A172 (cell line): Measurements from ENCODE around the gene CD276. TPM values are rescaled to one million over a fixed set of nuclear protein-coding genes. Genes with fewer than 3 reads are reported as not detected.
"Not testable (repeated sequence)": the region's sequence is repeated elsewhere in the genome, so short reads cannot be mapped to it uniquely, and the experiment has no call there.

Experiments used
- DNase-seq: peaks from one replicate; pipeline ENCODE4 v3.0.0-alpha.2; 2015; ENCODE audit warnings: low spot score
- total RNA-seq: library from RNA; depleted of rRNA; stranded (reverse); fragments of >200 nt; shearing (Covaris generic); gene quantifications from 2 replicates; pipeline ENCODE4 v1.2.3, GENCODE V29; 2014

The CD276 gene
- total RNA-seq, 1 experiment from 2014 or later, result 158 TPM

DNA sequence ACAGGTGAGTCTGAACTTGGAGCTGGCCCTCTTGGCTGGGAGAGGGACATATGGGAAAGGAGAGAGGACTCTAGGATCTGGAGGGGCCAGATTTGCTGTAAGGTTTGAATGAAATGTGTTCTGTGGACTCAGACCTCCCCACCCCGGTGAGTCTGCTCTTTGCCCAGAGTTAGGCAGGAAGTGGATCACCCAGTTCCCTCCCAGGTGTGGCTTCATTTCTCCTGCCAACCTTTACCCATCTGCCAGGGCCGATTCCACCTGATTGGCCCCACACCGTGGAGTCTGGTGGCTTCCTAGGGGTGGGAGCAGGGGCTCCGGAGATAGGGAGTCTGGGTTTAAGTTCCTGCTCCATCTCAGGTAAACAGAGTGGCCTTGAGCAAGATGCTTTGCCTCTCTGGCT lies 25.5 kb downstream of the CD276 start:
- DNase-seq, result no peak

GRCh38 chr15:73710321-73710720 lies 26.1 kb downstream of the CD276 start:
- no peak for DNase-seq

DNA sequence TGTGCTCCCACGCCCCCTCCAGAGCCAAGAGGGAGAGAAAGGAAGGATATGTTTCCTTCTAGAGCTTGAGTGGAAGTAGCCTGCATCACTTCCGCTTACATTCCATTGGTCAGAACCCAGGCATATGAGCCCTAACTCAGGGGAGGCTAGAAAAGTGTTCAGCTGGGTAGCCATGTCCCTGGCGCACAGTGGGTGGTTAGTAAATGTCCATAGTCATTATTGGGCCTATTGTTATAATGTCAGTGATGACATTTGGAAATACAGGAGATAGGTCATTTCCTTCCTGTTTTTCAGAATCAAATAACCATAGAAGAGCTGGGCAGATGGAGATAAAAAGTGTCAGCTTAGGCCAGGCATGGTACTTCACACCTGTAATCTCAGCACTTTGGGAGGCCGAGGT lies 27.3 kb downstream of the CD276 start:
- no peak for DNase-seq

GRCh38 chr15:73712107-73712506 lies 27.9 kb downstream of the CD276 start:
- no peak for DNase-seq

DNA sequence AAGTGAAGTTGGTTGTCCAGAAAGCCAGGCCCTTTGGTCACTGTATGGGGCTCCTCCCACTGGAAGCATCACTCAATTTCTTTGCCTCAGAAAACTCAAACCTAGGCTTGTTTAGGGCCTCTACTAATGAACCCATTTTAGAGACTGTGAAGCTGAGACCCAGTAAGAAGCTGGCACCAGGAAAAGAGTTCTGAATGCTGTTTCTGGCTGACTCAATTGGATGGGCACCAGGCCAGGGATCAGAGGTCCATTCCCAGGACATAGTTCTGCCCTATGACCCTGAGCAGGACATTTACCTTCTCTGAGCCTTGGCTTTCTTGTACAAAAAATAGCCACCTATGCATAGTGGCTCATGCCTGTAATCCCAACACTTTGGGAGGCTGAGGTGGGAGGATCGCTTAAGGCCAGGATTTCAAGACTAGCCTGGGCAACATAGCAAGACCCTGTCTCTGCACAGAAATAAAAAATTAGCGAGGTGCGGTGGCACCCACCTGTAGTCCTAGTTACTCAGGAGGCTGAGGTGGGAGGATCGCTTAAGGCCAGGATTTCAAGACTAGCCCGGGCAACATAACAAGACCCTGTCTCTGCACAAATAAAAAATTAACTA lies 30.6 kb downstream of the CD276 start:
- DNase-seq, result no peak

- no peak for DNase-seq
Observed at GRCh38 chr15:73715417-73715816, 31.2 kb downstream of the CD276 start.

DNA sequence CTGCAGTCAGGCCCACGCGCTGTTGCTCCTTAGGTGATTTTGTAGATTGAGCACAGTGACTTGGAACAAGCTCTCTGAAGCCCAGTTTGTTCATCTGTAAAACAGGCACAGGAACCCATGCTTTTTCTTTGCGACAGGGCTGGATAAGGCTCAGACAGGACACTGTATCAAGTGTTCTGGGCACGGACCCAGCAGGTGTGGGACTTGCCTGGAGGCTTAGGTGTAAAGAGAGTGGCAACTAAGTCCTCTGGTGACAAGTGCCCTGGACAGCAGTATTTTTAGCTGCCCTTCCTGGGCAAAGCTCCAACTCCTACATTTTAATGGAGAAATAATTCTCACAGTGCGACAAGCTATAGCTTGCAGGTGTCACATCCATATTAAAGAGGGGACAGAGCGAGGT lies 32.2 kb downstream of the CD276 start:
- DNase-seq, result no peak

DNA sequence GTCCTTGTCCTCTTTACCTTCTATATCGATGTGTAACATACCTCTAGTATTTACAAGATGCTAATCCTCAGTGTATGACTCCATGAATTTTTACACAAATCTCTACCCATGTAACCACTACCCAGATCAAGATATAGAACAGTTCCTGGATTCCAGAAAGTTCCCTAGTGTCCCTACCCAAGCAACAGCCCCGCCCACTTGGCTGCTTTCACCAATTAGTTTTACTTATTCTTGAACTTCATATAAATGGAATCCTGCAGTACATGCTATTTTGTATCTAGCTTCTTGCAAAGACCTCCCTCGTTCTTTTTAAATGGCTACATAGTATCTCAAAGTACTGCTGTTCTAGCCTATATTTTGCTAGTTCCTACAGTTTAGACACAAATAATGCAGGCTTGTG lies 33.0 kb downstream of the CD276 start:
- no peak for DNase-seq

DNA sequence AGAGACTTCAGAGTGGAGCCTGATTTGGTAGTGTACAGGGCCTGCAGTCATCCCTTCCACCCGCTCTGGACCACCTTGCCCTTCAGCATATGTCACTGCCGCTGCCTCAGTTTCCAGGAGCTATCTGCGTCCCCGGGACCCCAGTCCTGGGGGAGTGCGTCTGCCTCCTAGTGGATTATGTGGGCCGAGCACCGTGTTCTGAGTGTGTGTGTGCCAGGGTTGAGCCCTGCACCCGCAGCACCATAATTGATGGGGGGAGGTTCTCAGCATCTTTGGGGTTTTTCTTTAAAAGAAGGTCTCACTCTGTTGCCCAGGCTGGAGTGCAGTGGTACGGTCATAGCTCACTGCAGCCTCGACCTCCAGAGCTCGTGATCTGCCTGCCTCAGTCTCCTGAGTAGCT lies 33.6 kb downstream of the CD276 start:
- no peak for DNase-seq

DNA sequence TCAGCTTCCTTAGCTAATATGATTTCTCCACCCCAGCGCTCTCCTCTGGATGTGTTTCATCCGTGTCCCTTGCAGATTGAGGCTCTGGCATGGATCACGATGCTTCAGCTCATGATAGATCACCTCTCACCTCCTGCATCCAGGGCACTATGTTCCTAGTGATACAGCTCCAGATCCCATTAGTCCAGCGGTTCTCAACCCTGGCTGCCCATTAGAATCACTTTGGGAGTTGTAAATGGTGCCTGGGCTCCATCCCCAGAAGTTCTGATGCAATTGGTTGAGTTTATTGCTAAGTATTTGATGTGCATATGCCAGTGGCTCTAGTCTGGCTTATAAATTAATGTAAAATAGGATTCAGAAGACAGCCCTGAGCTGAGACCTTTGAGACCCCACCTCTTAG lies 34.5 kb downstream of the CD276 start:
- no peak for DNase-seq

GRCh38 chr15:73722425-73722824 lies 38.2 kb downstream of the CD276 start:
- DNase-seq, result no peak

DNA sequence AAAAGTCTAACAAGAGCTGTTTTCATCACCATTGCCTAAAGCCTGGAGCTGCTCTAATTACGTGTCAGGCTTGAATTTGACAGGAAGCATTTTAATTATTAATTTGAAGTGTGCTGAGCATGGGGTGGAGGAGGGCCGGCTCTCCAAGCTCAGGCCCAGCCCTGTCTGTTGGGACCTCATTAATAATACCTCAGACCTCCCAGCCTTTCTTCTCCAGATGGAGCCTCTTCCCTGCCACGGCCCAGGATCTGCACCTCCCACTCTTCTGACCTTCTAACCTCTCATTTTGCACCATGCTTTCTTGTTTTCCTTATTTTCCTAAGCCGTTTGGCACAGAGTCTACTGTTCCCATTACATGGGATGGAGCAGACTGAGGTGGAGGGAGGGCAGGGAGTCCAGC lies 39.0 kb downstream of the CD276 start:
- DNase-seq, result no peak

GRCh38 chr15:73724212-73724611 lies 40.0 kb downstream of the CD276 start:
- DNase-seq, result no peak

DNA sequence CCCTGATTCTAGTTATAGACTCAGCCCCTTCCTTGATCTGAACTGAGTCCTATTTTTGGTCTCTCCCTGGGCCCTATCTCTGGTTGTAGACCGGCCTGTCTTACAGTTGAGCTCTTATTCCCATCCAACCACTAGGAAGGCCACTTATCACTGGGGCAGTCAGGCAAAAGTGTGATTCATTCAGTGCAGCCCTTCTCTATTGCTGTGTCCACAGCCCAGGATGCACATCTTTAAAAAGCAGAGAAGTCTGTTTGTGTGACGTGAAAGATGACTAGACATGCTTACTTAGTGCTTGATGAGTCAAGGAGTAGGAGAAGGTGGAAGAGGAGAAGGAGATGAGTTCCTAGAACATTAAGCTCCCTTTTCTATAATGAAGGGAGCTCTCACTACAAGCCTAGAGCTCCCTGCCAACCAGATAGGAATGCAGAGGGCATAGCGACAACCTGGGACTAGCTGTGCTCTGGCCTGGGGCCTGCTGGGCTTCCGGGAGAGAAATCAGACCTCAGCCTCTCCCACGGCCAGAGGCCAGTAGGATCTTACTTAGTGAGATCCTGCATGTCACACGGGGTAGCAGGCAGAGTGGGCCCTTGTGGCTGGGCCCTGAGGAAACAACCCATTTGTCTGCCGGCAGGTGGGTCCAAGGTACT lies 43.3 kb downstream of the CD276 start:
- peak; percentile 66 for DNase-seq

GRCh38 chr15:73732051-73732450 lies 47.9 kb downstream of the CD276 start:
- not testable (repeated sequence) for DNase-seq

GRCh38 chr15:73732930-73733329 lies 48.7 kb downstream of the CD276 start:
- DNase-seq, result no peak

GRCh38 chr15:73737535-73737934 lies 53.4 kb downstream of the CD276 start:
- no peak for DNase-seq

- no peak for DNase-seq
Observed at GRCh38 chr15:73740152-73741048, 56.2 kb downstream of the CD276 start.

GRCh38 chr15:73741321-73741836 lies 57.2 kb downstream of the CD276 start:
- DNase-seq, result no peak

GRCh38 chr15:73744293-73744692 lies 60.1 kb downstream of the CD276 start:
- no peak for DNase-seq

- DNase-seq, result no peak
Observed at GRCh38 chr15:73745073-73745472, 60.9 kb downstream of the CD276 start.

DNA sequence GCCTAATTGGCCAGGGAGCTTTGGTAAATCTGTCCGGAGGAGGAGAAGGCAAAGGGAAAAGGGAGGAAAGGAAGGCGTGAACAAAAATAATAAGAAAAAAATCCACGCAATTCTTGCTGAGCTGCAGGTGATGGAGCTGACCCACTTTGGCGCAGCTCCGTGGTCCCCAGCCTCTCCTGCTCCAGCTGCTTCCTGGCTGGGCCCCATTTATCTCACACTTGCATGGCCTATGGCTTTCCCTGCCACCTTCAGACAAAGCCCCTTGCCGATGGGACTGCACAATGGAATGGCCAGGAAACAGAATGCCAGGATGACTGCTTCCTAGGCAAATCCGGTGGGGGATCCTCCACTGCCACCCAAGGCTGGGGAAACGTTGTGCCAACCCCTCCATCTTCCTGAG lies 62.1 kb downstream of the CD276 start:
- no peak for DNase-seq

DNA sequence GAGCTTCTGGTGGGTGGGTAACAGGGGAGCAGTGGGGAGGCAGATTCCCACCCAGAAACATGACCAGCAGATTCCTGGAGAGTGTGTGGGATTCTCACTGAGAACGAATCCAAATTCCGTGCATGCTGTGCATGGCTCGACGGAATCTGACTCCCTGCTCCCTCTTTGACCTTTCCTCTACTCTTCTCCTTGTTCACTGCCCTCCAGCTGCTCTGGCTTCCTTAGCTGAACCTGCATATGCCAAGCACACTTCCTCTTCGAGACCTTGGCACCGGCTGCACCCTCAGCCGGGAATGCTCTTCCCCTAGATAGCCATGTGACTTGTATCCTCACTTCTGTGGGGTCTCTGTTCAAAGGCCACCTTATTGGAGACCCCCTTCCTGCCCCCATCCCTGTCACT lies 62.7 kb downstream of the CD276 start:
- no peak for DNase-seq
